ENCODE data around the gene SEMA7A.
"Not testable (repeated sequence)": the region's sequence is repeated elsewhere in the genome, so short reads cannot be mapped to it uniquely, and the experiment has no call there.

Gene SEMA7A

GRCh38 chr15:74433592-74434262 lies at the start of gene SEMA7A:
Gene SEMA7A, minus strand, starts transcription at chr15:74433958. Its CDS starts 40 bp downstream, at chr15:74433918.
- peak within 1 kb of the TSS; percentile 70 to 83 (median 77) for H3K27ac Mint-ChIP-seq
- peaks cover 39% of the 10 kb centered on the region for H3K4me1 Mint-ChIP-seq
- no peaks in the 10 kb centered on the region for H3K36me3 Mint-ChIP-seq (ENCODE audit: low read depth)
- no peak for TF ChIP-seq CTCF (IDR thresholded peaks at IDR 0.05; ENCODE audit: unreplicated experiment in 3 of 3)
- peak within 1 kb of the TSS; percentile 82 to 90 (median 86) for H3K4me3 Mint-ChIP-seq
- no peaks in the 10 kb centered on the region for H3K9me3 Mint-ChIP-seq
- H3K27me3 Mint-ChIP-seq (ENCODE audit: low read depth) = peaks cover 28% of the 10 kb centered on the region

- no peak overlapping the region for H3K4me3 Mint-ChIP-seq
- no peak for TF ChIP-seq CTCF (IDR thresholded peaks at IDR 0.05; ENCODE audit: unreplicated experiment in 3 of 3)
- peaks cover 9% of the 10 kb centered on the region for H3K36me3 Mint-ChIP-seq (ENCODE audit: low read depth)
- H3K4me1 Mint-ChIP-seq = no peaks in the 10 kb centered on the region
- H3K27ac Mint-ChIP-seq = no peak overlapping the region
- no peaks in the 10 kb centered on the region for H3K27me3 Mint-ChIP-seq (ENCODE audit: low read depth)
- no peaks in the 10 kb centered on the region for H3K9me3 Mint-ChIP-seq
Measured at GRCh38 chr15:74482661-74483060, 48.9 kb upstream of the SEMA7A start.

- H3K27me3 Mint-ChIP-seq (ENCODE audit: low read depth); H3K36me3 Mint-ChIP-seq (ENCODE audit: low read depth); H3K27ac Mint-ChIP-seq; H3K9me3 Mint-ChIP-seq; H3K4me3 Mint-ChIP-seq; H3K4me1 Mint-ChIP-seq: not testable (repeated sequence)
Measured at GRCh38 chr15:74480364-74480763, 46.6 kb upstream of the SEMA7A start.

GRCh38 chr15:74471621-74472020 lies 37.9 kb upstream of the SEMA7A start:
- H3K27ac Mint-ChIP-seq; H3K9me3 Mint-ChIP-seq; H3K4me3 Mint-ChIP-seq; H3K4me1 Mint-ChIP-seq; H3K27me3 Mint-ChIP-seq (ENCODE audit: low read depth): not testable (repeated sequence)
- H3K36me3 Mint-ChIP-seq (ENCODE audit: low read depth) = peaks cover 35% of the 10 kb centered on the region

- Mint-ChIP-seq H3K27me3 (ENCODE audit: low read depth) (no peaks in the 10 kb centered on the region), H3K36me3 (ENCODE audit: low read depth) (peaks cover 43% of the 10 kb centered on the region), H3K27ac (no peak overlapping the region), H3K4me1 (peaks cover 8% of the 10 kb centered on the region), H3K9me3 (peaks cover 3% of the 10 kb centered on the region), H3K4me3 (no peak overlapping the region)
- TF ChIP-seq CTCF (IDR thresholded peaks at IDR 0.05; ENCODE audit: unreplicated experiment in 3 of 3) = no peak
Measured at GRCh38 chr15:74470631-74471395, 37.1 kb upstream of the SEMA7A start.

- no peak for TF ChIP-seq CTCF (IDR thresholded peaks at IDR 0.05; ENCODE audit: unreplicated experiment in 3 of 3)
- H3K4me3 Mint-ChIP-seq = peak overlapping the region in 1 of 3 experiments; percentile 51
- peaks cover 60% of the 10 kb centered on the region for H3K36me3 Mint-ChIP-seq (ENCODE audit: low read depth)
- peaks cover 8% of the 10 kb centered on the region for H3K9me3 Mint-ChIP-seq
- H3K27ac Mint-ChIP-seq = peak overlapping the region; percentile 48 to 81 (median 60)
- H3K27me3 Mint-ChIP-seq (ENCODE audit: low read depth) = no peaks in the 10 kb centered on the region
- H3K4me1 Mint-ChIP-seq = peaks cover 9% of the 10 kb centered on the region
Measured at GRCh38 chr15:74468341-74469032, 34.7 kb upstream of the SEMA7A start.

All from nephron (organoid).